Esophagus squamous epithelium (tissue), 4 donors: ENCODE results near the gene PCARE.

Source experiments
- POLR2A ChIP-seq, 4 donors: fragments of 450-650 bp; IDR thresholded peaks; one replicate each; pipeline ENCODE4 v1.6.1; 2017; ENCODE audit warnings: antibody characterized with exemption in 4 of 4, mild to moderate bottlenecking in 4 of 4, moderate library complexity in 3 of 4
- TF ChIP-seq, protein P1 (sequence below), 6 experiments: fragments of 450-650 bp in 4 of 6; fragments of 200-600 bp in 2 of 6; sonication (generic) in 2 of 6; IDR thresholded peaks; one replicate each; pipeline ENCODE4 v1.5.1; 2016 to 2019; ENCODE audit warnings: antibody characterized with exemption in 6 of 6, mild to moderate bottlenecking in 4 of 6, moderate library complexity in 4 of 6

DNA sequence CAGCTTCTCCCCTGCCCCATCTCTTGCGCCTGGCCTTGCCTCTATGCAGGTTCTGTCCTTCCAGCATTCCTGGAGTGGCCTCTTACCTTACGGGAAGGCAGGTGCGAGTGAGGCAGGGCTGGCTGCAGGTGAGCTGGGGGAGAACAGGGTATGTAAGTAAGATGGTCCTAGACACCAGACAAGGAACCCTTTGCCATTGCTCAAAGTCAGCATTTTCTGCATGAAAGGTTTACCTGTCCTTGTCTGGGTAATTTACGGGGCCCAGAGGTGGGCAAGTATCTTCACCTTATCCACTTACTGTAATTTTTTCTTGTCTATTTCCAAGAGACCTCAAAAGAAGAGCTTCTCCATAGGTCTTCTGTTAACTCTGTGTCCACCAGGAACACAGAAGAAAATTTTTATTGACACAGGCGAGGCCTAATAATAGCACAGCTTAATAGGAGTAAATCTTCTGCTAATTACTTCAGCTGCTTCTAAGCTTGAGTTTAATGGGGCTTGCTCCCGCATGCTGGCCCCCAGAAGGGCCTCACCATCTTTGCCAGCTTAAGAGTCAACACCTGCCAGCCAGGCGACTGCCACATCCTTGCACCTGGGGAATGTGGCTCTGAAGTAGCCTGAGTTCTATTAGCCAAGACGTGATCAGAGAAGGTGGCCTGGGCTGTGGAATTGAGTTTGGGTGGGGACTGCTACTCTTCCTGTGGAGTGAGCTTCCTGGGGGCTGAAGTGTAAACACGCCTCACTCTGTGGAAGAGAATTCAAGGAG lies 27.1 kb downstream of the PCARE start:
- TF ChIP-seq, protein P1, sequence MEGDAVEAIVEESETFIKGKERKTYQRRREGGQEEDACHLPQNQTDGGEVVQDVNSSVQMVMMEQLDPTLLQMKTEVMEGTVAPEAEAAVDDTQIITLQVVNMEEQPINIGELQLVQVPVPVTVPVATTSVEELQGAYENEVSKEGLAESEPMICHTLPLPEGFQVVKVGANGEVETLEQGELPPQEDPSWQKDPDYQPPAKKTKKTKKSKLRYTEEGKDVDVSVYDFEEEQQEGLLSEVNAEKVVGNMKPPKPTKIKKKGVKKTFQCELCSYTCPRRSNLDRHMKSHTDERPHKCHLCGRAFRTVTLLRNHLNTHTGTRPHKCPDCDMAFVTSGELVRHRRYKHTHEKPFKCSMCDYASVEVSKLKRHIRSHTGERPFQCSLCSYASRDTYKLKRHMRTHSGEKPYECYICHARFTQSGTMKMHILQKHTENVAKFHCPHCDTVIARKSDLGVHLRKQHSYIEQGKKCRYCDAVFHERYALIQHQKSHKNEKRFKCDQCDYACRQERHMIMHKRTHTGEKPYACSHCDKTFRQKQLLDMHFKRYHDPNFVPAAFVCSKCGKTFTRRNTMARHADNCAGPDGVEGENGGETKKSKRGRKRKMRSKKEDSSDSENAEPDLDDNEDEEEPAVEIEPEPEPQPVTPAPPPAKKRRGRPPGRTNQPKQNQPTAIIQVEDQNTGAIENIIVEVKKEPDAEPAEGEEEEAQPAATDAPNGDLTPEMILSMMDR (IDR thresholded peaks at IDR 0.05), result no peak
- no peak for TF ChIP-seq POLR2A (IDR thresholded peaks at IDR 0.05)
